ENCODE data around the gene MAPK12. TPM values are rescaled to one million over a fixed set of nuclear protein-coding genes. Genes with fewer than 3 reads are reported as not detected.

MAPK12 gene
- total RNA-seq, 1 experiment from 2014 or later, result 54.4 TPM

GRCh38 chr22:50238755-50239154 lies 22.7 kb downstream of the MAPK12 start:
- Histone ChIP-seq H3K4me3 (no peak overlapping the region), H3K9me3 (no peaks in the 10 kb centered on the region), H3K27me3 (no peaks in the 10 kb centered on the region), H3K36me3 (peaks cover 27% of the 10 kb centered on the region)
- DNase-seq, result no peak

DNA sequence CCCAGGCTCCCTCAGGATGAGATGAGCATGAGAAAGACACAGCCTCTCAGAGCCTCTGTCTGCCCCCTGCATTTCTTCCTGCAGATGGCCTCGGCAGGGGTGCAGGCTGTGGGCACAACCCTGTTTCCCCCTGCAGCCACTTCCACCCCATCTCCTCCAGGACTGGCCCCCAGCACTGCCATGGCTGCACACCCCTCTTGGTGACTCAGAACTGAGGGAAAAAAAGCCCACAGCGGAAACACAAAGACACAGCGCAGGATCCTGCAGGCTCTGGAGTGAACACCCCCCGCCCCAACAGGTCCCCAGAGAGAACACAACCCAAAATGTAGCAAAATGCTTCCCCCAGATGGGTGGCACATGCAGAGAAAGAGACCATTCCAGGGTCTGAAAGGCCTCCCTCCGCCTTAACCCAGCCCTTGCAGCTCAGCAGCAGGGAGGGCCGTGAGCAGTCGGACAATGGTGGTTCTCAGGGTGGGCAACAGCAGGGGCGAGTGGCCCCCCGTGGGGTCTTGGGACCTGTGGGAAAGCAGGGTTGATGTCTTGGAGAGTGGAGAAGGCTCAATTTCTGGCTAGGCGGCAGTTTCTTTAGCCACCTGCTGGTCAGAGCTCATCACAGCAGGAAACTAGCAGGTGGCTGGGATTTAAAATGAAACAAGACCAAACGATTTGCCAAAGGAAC lies 24.6 kb downstream of the MAPK12 start:
- no peak overlapping the region for H3K4me3 ChIP-seq
- no peak for DNase-seq
- H3K9me3 ChIP-seq, result no peaks in the 10 kb centered on the region
- no peaks in the 10 kb centered on the region for H3K27me3 ChIP-seq
- H3K36me3 ChIP-seq, result peaks cover 24% of the 10 kb centered on the region

DNA sequence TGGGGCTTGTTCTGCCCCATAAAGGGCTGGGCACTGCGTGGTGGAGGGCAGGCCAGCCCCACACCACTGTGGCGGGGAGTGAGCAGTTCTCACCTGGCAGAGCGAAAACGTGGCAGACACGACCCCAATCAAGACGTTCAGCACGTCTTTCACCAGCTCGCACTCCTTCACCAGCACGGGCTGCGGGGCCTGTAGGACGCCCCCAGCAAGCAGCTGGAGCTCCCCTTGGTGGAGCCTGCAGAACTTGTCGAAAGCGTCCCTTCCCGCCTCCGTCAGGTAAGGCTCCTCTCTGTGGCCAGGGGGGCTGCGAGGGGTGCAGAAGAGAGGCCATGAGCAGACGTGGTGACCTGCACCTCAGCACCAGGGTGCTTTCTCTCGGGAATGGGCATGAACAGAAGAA lies 28.3 kb downstream of the MAPK12 start:
- Histone ChIP-seq H3K4me3 (no peak overlapping the region), H3K9me3 (no peaks in the 10 kb centered on the region), H3K27me3 (no peaks in the 10 kb centered on the region), H3K36me3 (peaks cover 10% of the 10 kb centered on the region)
- DNase-seq, result no peak

DNA sequence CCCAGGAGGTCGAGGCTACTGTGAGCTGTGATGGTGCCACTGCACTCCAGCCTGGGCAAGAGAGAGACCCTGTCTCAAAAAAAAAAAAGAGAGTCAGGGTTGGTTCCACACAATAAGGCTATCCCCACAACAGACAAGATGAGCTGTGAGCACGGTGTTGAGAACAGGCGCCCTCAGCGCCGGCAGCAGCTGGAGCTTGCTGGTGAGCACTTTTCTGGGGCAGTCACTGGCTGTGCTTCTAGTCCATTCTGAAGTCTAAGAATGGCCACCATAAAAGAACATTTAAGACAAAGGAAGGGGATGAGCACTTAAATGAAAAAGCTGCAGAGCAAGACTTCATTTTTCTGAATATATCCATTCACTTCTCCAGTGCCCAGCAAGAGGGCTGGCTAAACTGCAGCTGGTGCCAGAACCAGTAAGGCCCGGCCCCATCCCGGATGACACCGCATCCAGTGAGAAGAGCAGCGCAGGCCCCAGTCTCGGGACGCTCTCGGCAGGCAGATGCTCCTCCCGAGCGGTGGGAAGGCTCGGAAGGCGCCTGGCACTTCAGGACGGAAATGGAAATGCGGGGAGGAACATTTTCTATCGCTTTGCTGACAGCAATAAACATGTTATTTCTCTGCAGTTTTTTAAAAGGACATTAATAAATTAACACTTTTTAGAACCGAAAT lies 28.9 kb downstream of the MAPK12 start:
- H3K9me3 ChIP-seq, result no peaks in the 10 kb centered on the region
- H3K4me3 ChIP-seq, result no peak overlapping the region
- no peaks in the 10 kb centered on the region for H3K27me3 ChIP-seq
- peaks cover 10% of the 10 kb centered on the region for H3K36me3 ChIP-seq
- no peak for DNase-seq

GRCh38 chr22:50229370-50229769 lies 32.1 kb downstream of the MAPK12 start:
- Histone ChIP-seq H3K27me3 (no peaks in the 10 kb centered on the region), H3K9me3 (no peaks in the 10 kb centered on the region), H3K36me3 (no peaks in the 10 kb centered on the region; the same call in 1 of the 2 replicates)

GRCh38 chr22:50228366-50228765 lies 33.1 kb downstream of the MAPK12 start:
- Histone ChIP-seq H3K36me3 (peaks cover 4% of the 10 kb centered on the region; the same call in 1 of the 2 replicates), H3K27me3 (no peaks in the 10 kb centered on the region), H3K9me3 (no peaks in the 10 kb centered on the region), H3K4me3 (no peak overlapping the region)
- no peak for DNase-seq

More at GRCh38 chr22:50229370-50229769, 32.1 kb downstream of the MAPK12 start:
- DNase-seq, result no peak
- no peak overlapping the region for H3K4me3 ChIP-seq

- H3K4me3 ChIP-seq, result no peak overlapping the region
- no peak for DNase-seq
- no peaks in the 10 kb centered on the region for H3K27me3 ChIP-seq
- no peaks in the 10 kb centered on the region for H3K9me3 ChIP-seq
- peaks cover 4% of the 10 kb centered on the region; the same call in 1 of the 2 replicates for H3K36me3 ChIP-seq
Observed at GRCh38 chr22:50227579-50228215, 33.8 kb downstream of the MAPK12 start.

- Histone ChIP-seq H3K27me3 (no peaks in the 10 kb centered on the region), H3K36me3 (peaks cover 4% of the 10 kb centered on the region; the same call in 1 of the 2 replicates), H3K9me3 (no peaks in the 10 kb centered on the region), H3K4me3 (no peak overlapping the region)
- no peak for DNase-seq
Observed at GRCh38 chr22:50226875-50227165, 34.7 kb downstream of the MAPK12 start.

DNA sequence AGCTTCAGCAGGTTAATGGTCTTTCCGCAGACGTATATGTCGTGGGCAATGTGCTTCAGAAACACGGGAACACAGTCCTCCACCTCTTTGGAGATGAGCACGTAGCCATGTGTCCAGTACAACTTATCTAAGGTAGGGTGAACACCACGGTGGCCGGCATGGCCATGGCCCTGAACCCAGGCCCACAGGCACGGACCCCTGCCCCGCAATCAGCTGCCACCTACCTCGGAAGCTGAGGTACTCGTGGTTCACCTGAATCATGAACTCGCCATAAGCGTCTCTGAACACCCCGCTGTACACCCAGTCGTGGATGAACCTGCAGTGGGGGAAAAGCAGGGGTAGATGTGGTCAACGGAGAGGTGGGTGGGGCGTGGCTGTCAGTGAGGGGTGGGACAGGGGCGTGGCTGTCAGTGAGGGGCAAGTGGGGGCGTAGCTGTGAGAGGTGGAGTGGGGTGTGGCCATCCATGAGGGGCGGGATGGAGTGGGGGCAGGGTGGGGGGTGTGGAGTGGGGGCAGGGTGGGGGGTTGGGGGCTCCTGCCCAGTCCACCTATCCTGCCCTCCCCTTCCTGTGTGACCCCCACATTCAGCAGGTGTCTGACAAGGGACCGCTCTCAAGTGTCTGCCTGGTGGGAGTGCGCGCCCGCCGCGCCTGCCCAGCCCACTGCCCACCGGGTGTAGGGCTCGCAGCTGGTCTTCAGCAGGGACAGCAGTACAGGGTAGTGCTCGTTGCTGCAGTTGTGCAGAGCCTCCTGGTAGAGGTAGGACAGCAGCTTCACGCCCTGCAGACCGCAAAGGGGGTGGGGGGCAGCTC lies 35.2 kb downstream of the MAPK12 start:
- no peaks in the 10 kb centered on the region for H3K27me3 ChIP-seq
- no peak for DNase-seq
- H3K4me3 ChIP-seq, result no peak overlapping the region
- H3K9me3 ChIP-seq, result no peaks in the 10 kb centered on the region
- peaks cover 4% of the 10 kb centered on the region; the same call in 1 of the 2 replicates for H3K36me3 ChIP-seq

GRCh38 chr22:50225200-50225969 lies 36.1 kb downstream of the MAPK12 start:
- H3K36me3 ChIP-seq, result peaks cover 4% of the 10 kb centered on the region; the same call in 1 of the 2 replicates
- H3K9me3 ChIP-seq, result no peaks in the 10 kb centered on the region
- no peaks in the 10 kb centered on the region for H3K27me3 ChIP-seq
- no peak overlapping the region for H3K4me3 ChIP-seq
- DNase-seq, result no peak

GRCh38 chr22:50224071-50224470 lies 37.4 kb downstream of the MAPK12 start:
- H3K4me3 ChIP-seq, result no peak overlapping the region
- DNase-seq, result no peak
- no peaks in the 10 kb centered on the region for H3K9me3 ChIP-seq
- H3K36me3 ChIP-seq, result peaks cover 8% of the 10 kb centered on the region; the same call in 1 of the 2 replicates
- no peaks in the 10 kb centered on the region for H3K27me3 ChIP-seq

- no peak for DNase-seq
- H3K4me3 ChIP-seq, result no peak overlapping the region
- H3K36me3 ChIP-seq, result peaks cover 22% of the 10 kb centered on the region
- no peaks in the 10 kb centered on the region for H3K27me3 ChIP-seq
- no peaks in the 10 kb centered on the region for H3K9me3 ChIP-seq
Observed at GRCh38 chr22:50222508-50222907, 39.0 kb downstream of the MAPK12 start.

- Histone ChIP-seq H3K27me3 (no peaks in the 10 kb centered on the region), H3K36me3 (peaks cover 27% of the 10 kb centered on the region), H3K9me3 (no peaks in the 10 kb centered on the region), H3K4me3 (no peak overlapping the region)
- DNase-seq, result no peak
Observed at GRCh38 chr22:50221410-50222300, 39.8 kb downstream of the MAPK12 start.

DNA sequence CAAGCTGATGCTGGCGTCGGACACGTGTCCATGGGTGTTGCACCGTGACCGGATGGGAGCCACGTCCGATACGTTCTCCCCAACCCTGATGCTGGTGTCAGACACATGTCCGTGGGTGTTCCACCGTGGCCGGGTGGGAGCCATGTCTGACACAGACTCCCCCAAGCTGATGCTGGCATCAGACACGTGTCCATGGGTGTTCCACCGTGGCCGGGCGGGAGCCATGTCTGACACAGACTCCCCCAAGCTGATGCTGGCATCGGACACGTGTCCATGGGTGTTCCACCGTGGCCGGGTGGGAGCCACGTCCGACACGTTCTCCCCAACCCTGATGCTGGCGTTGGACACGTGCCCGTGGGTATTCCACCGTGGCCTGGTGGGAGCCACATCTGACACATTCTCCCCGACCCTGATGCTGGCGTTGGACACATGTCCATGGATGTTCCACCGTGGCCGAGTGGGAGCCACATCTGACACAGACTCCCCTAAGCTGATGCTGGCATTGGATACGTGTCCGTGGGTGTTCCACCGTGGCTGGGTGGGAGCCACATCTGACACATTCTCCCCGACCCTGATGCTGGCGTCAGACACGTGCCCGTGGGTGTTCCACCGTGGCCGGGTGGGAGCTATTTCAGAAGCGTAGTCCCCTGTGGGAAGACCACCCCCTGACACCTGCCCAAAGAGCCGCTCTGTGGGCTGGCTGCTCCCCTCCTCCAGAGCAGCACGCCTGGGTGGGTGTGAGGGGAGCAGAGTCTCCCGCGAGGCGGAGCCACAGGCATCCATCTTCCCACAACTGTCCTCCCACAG lies 40.7 kb downstream of the MAPK12 start:
- peaks cover 33% of the 10 kb centered on the region for H3K36me3 ChIP-seq
- no peak for DNase-seq
- no peaks in the 10 kb centered on the region for H3K27me3 ChIP-seq
- H3K4me3 ChIP-seq, result no peak overlapping the region
- H3K9me3 ChIP-seq, result no peaks in the 10 kb centered on the region

All from MG63 (cell line).